Esophagus squamous epithelium (tissue), 4 donors: ENCODE results near the gene RUSF1.

Experiments used
- POLR2A ChIP-seq, 4 donors: fragments of 450-650 bp; IDR thresholded peaks; one replicate each; pipeline ENCODE4 v1.6.1; 2017; ENCODE audit warnings: antibody characterized with exemption in 4 of 4, mild to moderate bottlenecking in 4 of 4, moderate library complexity in 3 of 4
- TF ChIP-seq, protein P1 (sequence below), 6 experiments: fragments of 450-650 bp in 4 of 6; fragments of 200-600 bp in 2 of 6; sonication (generic) in 2 of 6; IDR thresholded peaks; one replicate each; pipeline ENCODE4 v1.5.1; 2016 to 2019; ENCODE audit warnings: antibody characterized with exemption in 6 of 6, mild to moderate bottlenecking in 4 of 6, moderate library complexity in 4 of 6

DNA sequence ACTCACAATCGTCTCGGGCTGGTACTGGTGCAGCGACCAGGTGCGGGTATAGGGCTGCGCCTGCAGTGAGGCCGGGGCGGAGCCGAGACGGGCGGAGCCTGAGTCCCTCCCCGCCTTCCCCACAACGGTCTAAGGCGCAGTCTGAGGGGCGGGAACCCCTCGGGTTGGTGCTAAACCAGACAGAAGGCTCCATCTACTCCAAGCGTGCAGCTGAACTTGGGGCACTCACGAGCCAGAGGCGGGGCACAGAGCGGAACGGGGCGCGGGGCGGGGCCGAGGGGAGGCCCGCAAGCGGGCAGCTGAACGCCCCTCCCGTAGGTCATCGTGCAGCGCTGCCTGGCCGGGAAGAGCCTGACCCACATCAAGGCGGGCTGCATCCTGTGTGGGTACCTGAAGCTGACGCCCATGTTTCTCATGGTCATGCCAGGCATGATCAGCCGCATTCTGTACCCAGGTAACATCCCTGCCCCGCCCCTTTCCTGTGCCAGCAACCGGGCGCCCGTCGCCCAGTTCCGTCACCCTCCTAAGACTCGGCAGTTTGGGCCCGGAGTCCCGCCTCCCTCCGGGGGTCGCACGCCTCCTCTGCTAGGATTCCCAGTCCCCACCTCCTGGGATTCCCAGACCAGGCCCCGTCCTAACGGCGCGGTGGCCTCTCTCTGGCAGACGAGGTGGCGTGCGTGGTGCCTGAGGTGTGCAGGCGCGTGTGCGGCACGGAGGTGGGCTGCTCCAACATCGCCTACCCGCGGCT is 20.3 kb downstream of the RUSF1 start:
- TF ChIP-seq POLR2A (IDR thresholded peaks at IDR 0.05): no peak
- TF ChIP-seq, protein P1, sequence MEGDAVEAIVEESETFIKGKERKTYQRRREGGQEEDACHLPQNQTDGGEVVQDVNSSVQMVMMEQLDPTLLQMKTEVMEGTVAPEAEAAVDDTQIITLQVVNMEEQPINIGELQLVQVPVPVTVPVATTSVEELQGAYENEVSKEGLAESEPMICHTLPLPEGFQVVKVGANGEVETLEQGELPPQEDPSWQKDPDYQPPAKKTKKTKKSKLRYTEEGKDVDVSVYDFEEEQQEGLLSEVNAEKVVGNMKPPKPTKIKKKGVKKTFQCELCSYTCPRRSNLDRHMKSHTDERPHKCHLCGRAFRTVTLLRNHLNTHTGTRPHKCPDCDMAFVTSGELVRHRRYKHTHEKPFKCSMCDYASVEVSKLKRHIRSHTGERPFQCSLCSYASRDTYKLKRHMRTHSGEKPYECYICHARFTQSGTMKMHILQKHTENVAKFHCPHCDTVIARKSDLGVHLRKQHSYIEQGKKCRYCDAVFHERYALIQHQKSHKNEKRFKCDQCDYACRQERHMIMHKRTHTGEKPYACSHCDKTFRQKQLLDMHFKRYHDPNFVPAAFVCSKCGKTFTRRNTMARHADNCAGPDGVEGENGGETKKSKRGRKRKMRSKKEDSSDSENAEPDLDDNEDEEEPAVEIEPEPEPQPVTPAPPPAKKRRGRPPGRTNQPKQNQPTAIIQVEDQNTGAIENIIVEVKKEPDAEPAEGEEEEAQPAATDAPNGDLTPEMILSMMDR (IDR thresholded peaks at IDR 0.05): no peak
